Transverse colon (tissue), 4 donors: ENCODE data around the gene MAMDC2. TPM values are rescaled to one million over a fixed set of nuclear protein-coding genes. Genes with fewer than 3 reads are reported as not detected.

Experiments used
- DNase-seq: peaks from one replicate; pipeline ENCODE4 v3.0.0-alpha.2; 2019
- H3K27ac ChIP-seq, 4 donors: fragments of 200-600 bp; sonication (generic); 2 replicates each; pipeline ENCODE4 v1.5.1; 2016 to 2018; ENCODE audit warnings: inconsistent platforms in 4 of 4
- H3K27me3 ChIP-seq: fragments of 200-600 bp; sonication (generic); 2 replicates; pipeline ENCODE4 v1.5.1; 2017; ENCODE audit warnings: inconsistent platforms
- H3K36me3 ChIP-seq, 4 donors: fragments of 200-600 bp; sonication (generic); 2 replicates each; pipeline ENCODE4 v1.5.1; 2017 to 2019; ENCODE audit warnings: inconsistent platforms in 4 of 4
- H3K4me1 ChIP-seq, 4 donors: fragments of 200-600 bp; sonication (generic); 2 replicates each; pipeline ENCODE4 v1.5.1; 2017 to 2020; ENCODE audit warnings: inconsistent platforms in 4 of 4
- H3K4me3 ChIP-seq, 4 donors: fragments of 200-600 bp; sonication (generic); 1 replicate in 1 of 4; 2 replicates in 3 of 4; pipeline versions ENCODE4 v1.5.1 to v1.6.1; 2017 to 2019; ENCODE audit warnings: inconsistent platforms in 4 of 4
- H3K9me3 ChIP-seq, 2 donors: fragments of 200-600 bp; sonication (generic); 2 replicates each; pipeline ENCODE4 v1.5.1; 2017 to 2019; ENCODE audit warnings: inconsistent platforms in 2 of 2
- EP300 ChIP-seq: sonication (generic); formaldehyde crosslinking; IDR thresholded peaks from one replicate; pipeline ENCODE4 v1.6.1; 2017; ENCODE audit warnings: antibody characterized with exemption, low read depth
- POLR2A ChIP-seq: fragments of 450-650 bp; IDR thresholded peaks from one replicate; pipeline ENCODE4 v1.6.1; 2016; ENCODE audit warnings: antibody characterized with exemption, mild to moderate bottlenecking, moderate library complexity
- POLR2AphosphoS5 ChIP-seq, 3 donors: sonication (generic); formaldehyde crosslinking; IDR thresholded peaks; one replicate each; pipeline ENCODE4 v1.6.1; 2016; ENCODE audit warnings: antibody characterized with exemption in 3 of 3
- WGBS, 2 donors: methylation state at CpG; one replicate each; pipeline ENCODE4 v1.1.5; 2018; ENCODE audit warnings: low coverage in 1 of 2; 5-methylcytosine and 5-hydroxymethylcytosine counted together
- in situ Hi-C, 4 donors: fragments of 200-750 bp; cut with MboI; loops; one replicate each; pipeline versions ENCODE4 v1.15.0 to v1.15.1; 2017; ENCODE audit warnings: low sequenced_read_pairs in 3 of 4, low pct_ligation_motif_present in 1 of 4, low pct_unique_long_range_greater_than_20kb in 1 of 4
- intact Hi-C: fragments of 100-400 bp; cut with DNase I; formaldehyde crosslinking; loops from one replicate; pipeline ENCODE4 v1.15.1; 2023; ENCODE audit warnings: low total_unique reads
- total RNA-seq, 4 donors: library from RNA; depleted of rRNA; stranded (reverse); fragments of >200 nt; gene quantifications; one replicate each; pipeline ENCODE4 v1.1.0, GENCODE V29; 2016
- TF ChIP-seq, protein P1 (sequence below), 5 experiments: fragments of 200-600 bp in 3 of 5; fragments of 450-650 bp in 2 of 5; sonication (generic) in 3 of 5; IDR thresholded peaks; 1 replicate in 2 of 5; 2 replicates in 3 of 5; pipeline ENCODE4 v1.5.1; 2016 to 2017; ENCODE audit warnings: antibody characterized with exemption in 5 of 5, inconsistent platforms in 3 of 5, mild to moderate bottlenecking in 2 of 5, moderate library complexity in 1 of 5

The MAMDC2 gene
- total RNA-seq, 4 donors from 2014 or later: 7.4 to 40.5 (median 28.9) TPM

GRCh38 chr9:70257991-70258691, 214.5 kb downstream of the MAMDC2 start:
- in situ Hi-C loops: no loop called here
- 6 to 19% methylated on average over 9 to 26 of the region's 27 CpGs for WGBS, 2 donors
- Histone ChIP-seq H3K36me3 (no peaks in the 10 kb centered on the region), H3K9me3 (no peaks in the 10 kb centered on the region), H3K27ac (peak overlapping the region; percentile 96 to 99 (median 96)), H3K4me3 (peak overlapping the region; percentile 28 to 85 (median 77)), H3K4me1 (peaks cover 11 to 68% (median 52%) of the 10 kb centered on the region in 4 donors), H3K27me3 (no peaks in the 10 kb centered on the region)
- no peak for TF ChIP-seq POLR2AphosphoS5 (IDR thresholded peaks at IDR 0.05)
- no peak for TF ChIP-seq EP300
- TF ChIP-seq, protein P1, sequence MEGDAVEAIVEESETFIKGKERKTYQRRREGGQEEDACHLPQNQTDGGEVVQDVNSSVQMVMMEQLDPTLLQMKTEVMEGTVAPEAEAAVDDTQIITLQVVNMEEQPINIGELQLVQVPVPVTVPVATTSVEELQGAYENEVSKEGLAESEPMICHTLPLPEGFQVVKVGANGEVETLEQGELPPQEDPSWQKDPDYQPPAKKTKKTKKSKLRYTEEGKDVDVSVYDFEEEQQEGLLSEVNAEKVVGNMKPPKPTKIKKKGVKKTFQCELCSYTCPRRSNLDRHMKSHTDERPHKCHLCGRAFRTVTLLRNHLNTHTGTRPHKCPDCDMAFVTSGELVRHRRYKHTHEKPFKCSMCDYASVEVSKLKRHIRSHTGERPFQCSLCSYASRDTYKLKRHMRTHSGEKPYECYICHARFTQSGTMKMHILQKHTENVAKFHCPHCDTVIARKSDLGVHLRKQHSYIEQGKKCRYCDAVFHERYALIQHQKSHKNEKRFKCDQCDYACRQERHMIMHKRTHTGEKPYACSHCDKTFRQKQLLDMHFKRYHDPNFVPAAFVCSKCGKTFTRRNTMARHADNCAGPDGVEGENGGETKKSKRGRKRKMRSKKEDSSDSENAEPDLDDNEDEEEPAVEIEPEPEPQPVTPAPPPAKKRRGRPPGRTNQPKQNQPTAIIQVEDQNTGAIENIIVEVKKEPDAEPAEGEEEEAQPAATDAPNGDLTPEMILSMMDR (IDR thresholded peaks at IDR 0.05): no peak
- no peak for TF ChIP-seq POLR2A
- DNase-seq: peak; percentile 85
- intact Hi-C loops: loop anchor here (10.0 kb wide), 1 partner anchor 143 kb away; no protein-coding TSS in a partner anchor

DNA sequence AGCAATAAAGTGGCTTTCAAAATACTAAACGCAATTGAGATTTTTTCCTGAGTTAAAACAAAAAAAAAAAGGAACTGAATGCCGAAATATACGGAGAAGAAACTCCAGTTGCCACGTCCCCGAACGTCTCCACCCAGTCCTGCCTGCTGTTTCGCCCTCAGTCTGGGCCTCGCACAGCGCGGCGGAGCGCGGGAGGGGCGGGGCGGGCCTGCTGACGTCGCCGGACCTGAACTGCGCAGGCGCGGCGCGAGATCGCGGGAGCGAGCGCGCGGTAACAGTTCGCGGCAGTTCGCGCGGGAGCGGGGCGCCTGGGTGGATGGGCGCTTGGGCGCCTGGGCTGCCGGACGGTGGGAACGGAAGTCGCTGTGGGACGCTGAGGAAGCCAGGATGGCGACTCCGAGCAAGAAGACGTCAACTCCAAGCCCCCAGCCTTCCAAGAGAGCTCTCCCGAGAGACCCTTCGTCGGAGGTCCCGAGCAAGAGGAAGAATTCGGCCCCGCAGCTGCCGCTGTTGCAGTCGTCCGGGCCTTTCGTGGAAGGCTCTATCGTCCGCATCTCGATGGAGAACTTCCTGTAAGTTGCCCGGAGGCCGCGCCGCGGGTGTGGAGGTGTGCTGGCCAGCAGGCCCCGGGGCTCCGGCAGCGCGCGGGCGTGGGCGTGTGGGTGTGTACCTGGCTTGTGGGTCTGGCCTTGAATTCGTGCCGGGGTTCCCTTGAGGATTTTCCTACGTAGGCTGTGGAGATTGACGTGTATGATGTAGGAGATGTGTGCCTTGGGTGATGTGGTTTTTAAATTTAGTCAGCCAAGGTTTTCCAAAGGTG, 215.3 kb downstream of the MAMDC2 start, which contains the start of gene SMC5:
Gene SMC5, plus strand, starts transcription at position 287 of the 820 bp plus-strand sequence. Its CDS starts 101 bp downstream, at position 388.
- WGBS, 2 donors: 0% methylated on average over 70 of the region's 75 CpGs; no CpG with 5 or more reads in 1 of the 2 donors
- intact Hi-C loops (loop anchor here (10.0 kb wide), 1 partner anchor 144 kb away; no protein-coding TSS in a partner anchor), in situ Hi-C loops (no loop called here)
- peak within 1 kb of the TSS; percentile 96 to 99 (median 96) for H3K27ac ChIP-seq
- H3K4me3 ChIP-seq: peak within 1 kb of the TSS; percentile 72 to 85 (median 81)
- TF ChIP-seq POLR2A (peak; percentile 97), POLR2AphosphoS5 (IDR thresholded peaks at IDR 0.05) (peak; percentile 95 to 99 (median 99)), EP300 (no peak)
- TF ChIP-seq, protein P1 (IDR thresholded peaks at IDR 0.05): peak in 1 of 5 experiments; percentile 3
- no peaks in the 10 kb centered on the region for H3K27me3 ChIP-seq
- no peaks in the 10 kb centered on the region for H3K36me3 ChIP-seq
- peak; percentile 93 for DNase-seq
- no peaks in the 10 kb centered on the region for H3K9me3 ChIP-seq
- peaks cover 11 to 68% (median 52%) of the 10 kb centered on the region in 4 donors for H3K4me1 ChIP-seq

DNA sequence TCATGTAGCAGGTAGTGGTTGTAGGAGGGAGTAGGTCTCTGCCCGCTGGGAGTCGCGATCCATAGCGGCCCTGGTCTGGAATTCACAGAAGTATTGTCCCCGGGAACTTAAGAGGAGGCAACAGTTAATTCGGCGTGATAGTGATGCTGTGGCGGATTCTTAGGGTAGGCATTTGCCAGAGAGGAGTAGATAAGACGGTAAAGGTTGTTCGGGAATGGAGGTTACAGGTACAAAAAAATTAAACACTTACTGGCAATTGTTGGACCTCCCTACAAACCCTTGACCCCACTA, 215.8 kb downstream of the MAMDC2 start:
- Histone ChIP-seq H3K4me3 (peak overlapping the region; percentile 72 to 85 (median 81)), H3K4me1 (peaks cover 11 to 68% (median 52%) of the 10 kb centered on the region in 4 donors), H3K27ac (peak overlapping the region; percentile 96 to 99 (median 96)), H3K36me3 (peaks cover 0 to 5% (median 2%) of the 10 kb centered on the region in 4 donors), H3K27me3 (no peaks in the 10 kb centered on the region), H3K9me3 (no peaks in the 10 kb centered on the region)
- in situ Hi-C loops (no loop called here), intact Hi-C loops (loop anchor here (10.0 kb wide), 1 partner anchor 145 kb away; no protein-coding TSS in a partner anchor)
- DNase-seq: no peak
- TF ChIP-seq EP300: no peak
- TF ChIP-seq, protein P1 (IDR thresholded peaks at IDR 0.05): no peak
- no peak for TF ChIP-seq POLR2A
- TF ChIP-seq POLR2AphosphoS5 (IDR thresholded peaks at IDR 0.05): no peak
- WGBS, 2 donors: 0 to 1% methylated on average over 6 to 10 of the region's 10 CpGs

- Histone ChIP-seq H3K36me3 (peaks cover 0 to 10% (median 5%) of the 10 kb centered on the region in 4 donors), H3K9me3 (no peaks in the 10 kb centered on the region), H3K4me1 (peaks cover 11 to 65% (median 52%) of the 10 kb centered on the region in 4 donors), H3K27ac (peak overlapping the region; percentile 96 to 99 (median 96)), H3K4me3 (peak overlapping the region; percentile 72 to 85 (median 81)), H3K27me3 (no peaks in the 10 kb centered on the region)
- 67 to 74% methylated on average over 17 to 30 of the region's 30 CpGs for WGBS, 2 donors
- in situ Hi-C loops (no loop called here), intact Hi-C loops (loop anchor here (5.0 kb wide), 1 partner anchor 1603 kb away; no protein-coding TSS in a partner anchor)
- TF ChIP-seq POLR2AphosphoS5 (IDR thresholded peaks at IDR 0.05): no peak
- no peak for TF ChIP-seq EP300
- TF ChIP-seq POLR2A: no peak
- TF ChIP-seq, protein P1 (IDR thresholded peaks at IDR 0.05): no peak
- peak; percentile 24 for DNase-seq
Observed at GRCh38 chr9:70260007-70260443, 216.4 kb downstream of the MAMDC2 start.
